IPS DF 19.7 (cell line): ENCODE results near the gene ABHD15.

Source experiments
- DNase-seq: peaks from one replicate; pipeline ENCODE4 v3.0.0-alpha.2; 2013; ENCODE audit warnings: low read depth, low spot score

ABHD15 gene

GRCh38 chr17:29518359-29518758 is 48.5 kb downstream of the ABHD15 start:
- DNase-seq: no peak

- DNase-seq: no peak
Observed at GRCh38 chr17:29514792-29515191, 52.0 kb downstream of the ABHD15 start.

GRCh38 chr17:29510953-29511352 is 55.9 kb downstream of the ABHD15 start:
- DNase-seq: no peak
